Right renal pelvis (tissue), 4 donors: ENCODE measurements around the gene NKAIN4. TPM values are rescaled to one million over a fixed set of nuclear protein-coding genes. Genes with fewer than 3 reads are reported as not detected.

Experiments used
- DNase-seq, 4 donors: peaks; one replicate each; pipeline ENCODE4 v3.0.0-alpha.2; 2013; ENCODE audit warnings: low read depth in 4 of 4, low spot score in 3 of 4, missing footprints in 1 of 4
- polyA plus RNA-seq, 4 donors: library from polyadenylated mRNA; unstranded; fragments of 120-200 nt; gene quantifications; one replicate each; pipeline ENCODE4 v1.2.1, GENCODE V29; 2013; ENCODE audit not compliant: insufficient read length in 4 of 4

Gene NKAIN4
- 10 to 100 TPM; 26.0 to 41.5 (median 29.8) TPM for polyA plus RNA-seq

DNA sequence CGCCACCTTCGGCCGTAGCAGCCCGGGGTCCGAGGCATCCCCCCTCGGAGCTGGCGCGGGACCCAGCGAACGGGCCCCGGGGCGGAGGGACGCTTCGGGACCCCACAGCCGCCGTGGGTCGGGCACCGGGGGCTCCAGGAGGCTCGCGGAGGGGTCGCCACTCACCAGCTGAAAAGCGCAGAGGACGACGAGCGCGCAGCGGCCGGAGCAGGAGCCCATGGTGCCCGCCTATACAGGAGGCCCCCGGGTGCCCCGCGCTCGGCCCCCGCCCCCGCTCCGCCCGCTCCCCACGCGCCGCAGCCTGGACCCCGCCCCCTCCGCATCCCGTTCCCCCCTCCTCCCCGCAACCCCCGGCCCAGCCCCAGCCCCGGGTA is at the start of gene NKAIN4:
TSS of gene NKAIN4 (minus strand) at position 232 of the 374 bp plus-strand sequence. CDS start at position 219, 13 bp downstream.
- no peak for DNase-seq

DNA sequence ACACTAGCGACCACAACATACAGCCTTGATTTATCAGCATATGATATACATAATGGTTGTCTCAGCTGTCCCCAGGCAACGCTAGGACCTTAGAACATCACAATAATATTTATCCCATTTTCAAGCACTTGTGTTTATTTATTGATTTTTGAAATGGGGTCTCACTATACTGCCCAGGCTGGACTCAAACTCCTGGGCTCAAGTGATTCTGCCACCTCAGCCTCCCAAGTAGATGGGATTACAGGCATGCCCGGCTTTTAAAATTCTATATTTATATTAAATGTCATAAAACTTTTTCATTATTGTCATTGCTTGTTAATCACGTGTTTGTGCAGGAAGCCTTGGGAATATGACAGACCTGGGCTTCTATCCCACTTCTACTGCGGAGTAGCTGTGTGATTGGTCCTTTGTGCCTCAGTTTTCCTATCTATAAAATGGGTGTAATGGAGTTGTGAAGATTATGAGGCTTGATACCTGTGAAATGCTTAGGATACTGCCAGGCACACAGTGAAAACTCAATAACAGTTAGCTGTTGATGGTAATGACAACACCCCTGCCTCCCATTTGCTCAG is 48.9 kb upstream of the NKAIN4 start:
- no peak for DNase-seq

DNA sequence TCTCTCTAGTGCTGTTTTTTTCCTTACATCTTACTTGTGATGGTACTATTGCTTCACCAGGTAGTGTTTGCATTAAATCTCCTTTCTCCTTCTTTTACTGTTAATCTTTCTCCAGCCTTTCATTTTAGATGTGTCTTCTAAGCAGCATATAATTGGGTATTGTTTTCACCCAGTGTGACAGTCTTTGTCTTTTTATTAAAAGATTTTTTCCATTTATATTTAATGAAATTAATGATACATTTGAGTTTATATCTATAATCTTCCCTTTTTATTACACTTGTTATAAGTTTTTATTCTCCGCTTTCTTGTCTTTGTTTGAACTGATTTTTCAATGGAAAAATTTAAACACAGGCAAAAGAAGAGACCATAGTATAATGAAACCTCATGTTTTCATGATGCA is 47.4 kb upstream of the NKAIN4 start:
- DNase-seq: no peak

DNA sequence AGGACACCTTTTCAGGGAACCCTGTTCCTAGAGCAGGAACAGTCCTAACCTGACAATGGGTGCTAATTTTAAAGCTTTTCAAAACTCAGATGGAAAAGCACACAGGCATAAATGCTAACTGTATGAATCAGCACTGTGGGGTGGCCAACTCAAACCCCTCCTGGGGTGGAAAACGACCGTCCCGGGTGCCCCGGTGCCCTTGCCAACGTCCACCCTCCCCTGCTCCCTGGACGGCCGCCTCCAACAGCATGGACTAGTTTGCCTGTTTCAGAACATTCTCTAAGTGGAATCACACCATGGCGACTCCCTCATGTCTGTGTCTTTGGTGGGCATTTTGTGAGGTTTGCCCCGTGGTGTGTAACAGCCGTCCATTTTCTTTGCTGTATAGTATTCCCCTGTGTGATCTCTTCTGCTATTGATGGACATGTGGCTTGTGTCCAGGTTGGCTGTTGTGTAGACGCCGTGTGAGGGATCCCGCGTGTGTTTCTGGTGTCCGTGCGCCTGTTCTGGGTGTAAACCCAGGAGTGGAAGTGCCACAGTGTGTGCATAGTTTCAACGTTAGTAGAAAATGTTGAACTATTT is 44.6 kb upstream of the NKAIN4 start:
- no peak for DNase-seq

DNA sequence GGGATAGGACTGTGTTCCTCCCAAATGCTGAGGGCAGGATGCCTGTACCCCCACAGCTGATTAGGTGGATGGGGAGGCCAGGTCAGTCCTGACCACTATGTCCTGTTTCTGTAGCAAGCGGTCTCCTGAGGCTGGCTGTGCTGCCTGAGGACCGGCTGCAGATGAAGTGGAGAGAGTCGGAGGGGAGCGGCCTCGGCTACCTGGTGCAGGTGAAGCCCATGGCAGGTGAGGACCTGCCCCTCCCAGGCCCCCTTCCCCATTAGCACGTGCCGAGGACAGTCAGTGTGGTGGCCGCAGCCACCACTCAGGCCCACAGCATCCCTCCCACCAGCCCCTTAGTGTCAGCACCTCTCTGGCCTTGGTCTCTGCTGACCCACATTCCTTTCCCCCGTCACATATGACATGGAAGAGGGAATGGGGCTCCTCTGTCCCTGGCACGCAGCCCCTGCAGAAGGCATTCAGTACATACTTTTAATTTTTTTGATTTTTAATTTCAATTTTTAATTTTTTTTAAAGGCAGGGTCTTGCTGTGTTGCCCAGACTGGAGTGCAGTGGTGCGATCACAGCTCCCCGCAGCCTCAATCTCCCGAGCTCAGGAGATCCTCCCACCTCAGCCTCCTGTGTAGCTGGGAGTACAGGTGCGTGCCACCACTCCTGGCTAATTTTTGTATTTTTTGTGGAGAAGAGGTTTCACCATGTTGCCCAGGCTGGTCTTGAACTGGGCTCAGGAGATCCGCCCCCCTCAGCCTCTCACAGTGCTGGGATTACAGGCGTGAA is 43.7 kb upstream of the NKAIN4 start:
- DNase-seq: no peak

DNA sequence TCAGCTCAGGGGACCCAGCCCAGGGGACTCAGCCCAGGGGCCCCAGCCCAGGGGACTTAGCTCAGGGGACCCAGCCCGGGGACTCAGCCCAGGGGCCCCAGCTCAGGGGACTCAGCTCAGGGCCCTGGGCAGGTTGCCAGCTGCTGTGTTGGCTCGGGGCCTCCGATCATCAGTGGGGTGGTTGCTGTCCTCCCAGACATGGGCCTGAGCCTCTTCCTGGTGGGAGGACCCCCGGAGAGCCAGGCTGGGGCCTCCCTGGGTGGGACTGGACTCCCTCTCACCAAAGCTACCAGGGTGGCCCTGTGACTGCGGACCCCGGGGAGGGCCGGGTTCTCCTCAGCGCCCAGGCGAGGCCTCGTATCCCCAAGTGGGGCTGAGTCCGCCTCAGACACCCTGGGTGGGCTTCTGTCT is 43.1 kb upstream of the NKAIN4 start:
- DNase-seq: no peak

DNA sequence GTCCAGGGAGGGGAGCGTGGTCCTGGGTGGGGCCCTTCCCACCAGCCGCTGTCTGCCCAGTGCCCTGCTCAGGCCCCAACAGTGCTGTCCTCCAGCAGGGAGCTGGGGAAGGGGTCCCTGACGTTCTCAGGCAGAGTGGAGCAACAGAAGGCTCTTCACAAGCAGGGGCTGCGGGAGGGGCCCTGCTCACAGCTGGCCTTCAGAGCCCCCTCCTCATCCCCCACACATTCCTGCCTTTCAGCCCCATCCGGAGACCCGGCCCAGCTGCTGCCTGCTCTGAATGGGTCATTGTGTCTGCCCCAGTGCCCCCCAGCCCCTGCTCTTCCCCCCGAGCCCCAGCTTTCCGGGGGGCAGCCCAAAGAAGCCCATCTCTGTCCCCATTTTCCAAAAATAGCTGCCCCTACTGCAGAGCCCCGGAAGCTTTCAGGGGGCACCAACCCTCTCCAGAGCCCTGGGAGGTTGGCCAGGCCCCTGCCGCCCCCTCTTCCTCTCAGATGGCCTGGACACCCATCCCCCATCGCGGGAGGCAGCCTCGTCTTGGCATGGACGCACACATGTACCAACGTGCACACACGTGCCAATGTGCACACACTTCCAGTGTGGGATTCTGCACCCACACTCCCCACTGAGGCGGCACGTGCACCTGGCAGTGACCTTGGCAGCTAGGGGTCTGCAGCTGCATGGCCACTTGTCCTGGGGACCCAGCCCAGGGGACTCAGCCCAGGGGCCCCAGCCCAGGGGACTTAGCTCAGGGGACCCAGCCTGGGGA is 42.5 kb upstream of the NKAIN4 start:
- DNase-seq: no peak

DNA sequence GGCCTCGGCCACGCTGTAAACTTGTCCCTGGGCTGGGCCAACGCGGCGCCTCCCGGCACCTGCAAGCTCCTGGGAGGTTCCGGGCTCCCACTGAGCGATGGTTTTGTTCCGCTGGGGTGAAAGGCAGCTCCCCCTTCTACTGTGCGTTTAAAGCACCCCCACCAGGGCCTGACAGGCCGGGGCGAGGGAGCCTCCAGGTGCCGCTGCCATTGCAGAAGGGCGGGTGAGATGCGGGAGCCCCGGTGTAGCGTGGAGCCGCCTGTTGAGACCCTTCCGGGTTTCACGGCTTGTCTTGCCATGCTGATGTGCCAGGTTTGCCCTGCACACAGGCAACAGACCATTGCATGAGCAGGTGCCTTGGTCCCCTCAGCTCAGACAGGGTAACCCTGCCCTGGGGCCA is 41.6 kb upstream of the NKAIN4 start:
- DNase-seq: no peak

DNA sequence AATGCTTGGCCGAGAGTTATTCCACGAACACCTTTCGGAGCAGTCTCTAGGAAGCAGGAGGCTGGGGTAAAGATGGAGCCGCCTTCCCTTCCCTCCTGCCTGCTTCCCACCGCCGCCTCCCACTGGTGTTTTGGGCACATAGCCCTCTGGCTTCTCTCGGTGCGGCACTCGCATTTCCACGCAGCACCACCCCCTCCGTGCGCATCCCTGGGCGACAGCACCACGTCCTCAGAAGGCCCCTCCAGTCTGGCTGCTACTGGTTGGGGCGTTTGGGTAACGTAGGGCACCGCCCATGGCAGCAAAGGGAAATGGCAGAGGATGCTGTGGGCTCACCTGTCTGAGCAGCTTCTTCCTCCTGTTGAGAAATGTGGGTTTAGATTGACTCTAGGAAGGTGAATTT is 41.2 kb upstream of the NKAIN4 start:
- no peak for DNase-seq

DNA sequence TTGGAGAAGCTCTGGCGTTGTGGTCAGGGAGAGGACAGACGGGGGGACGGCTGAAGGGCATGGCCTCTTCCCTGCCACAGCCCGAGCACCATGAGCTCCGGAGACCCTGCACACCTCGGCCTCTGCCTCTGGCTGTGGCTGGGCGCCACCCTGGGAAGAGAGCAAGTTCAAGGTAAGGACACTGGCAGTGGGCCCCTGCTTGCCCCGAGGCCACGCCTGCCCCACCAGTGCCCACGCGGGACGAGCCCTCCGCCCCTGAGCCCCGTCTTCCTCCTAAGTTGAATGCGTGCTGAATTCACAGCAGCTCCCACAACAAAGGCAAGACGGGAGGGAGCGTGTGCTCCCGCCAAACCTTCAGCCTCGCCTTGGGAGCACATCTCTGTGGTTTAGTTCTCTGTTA is 40.8 kb upstream of the NKAIN4 start:
- DNase-seq: no peak

DNA sequence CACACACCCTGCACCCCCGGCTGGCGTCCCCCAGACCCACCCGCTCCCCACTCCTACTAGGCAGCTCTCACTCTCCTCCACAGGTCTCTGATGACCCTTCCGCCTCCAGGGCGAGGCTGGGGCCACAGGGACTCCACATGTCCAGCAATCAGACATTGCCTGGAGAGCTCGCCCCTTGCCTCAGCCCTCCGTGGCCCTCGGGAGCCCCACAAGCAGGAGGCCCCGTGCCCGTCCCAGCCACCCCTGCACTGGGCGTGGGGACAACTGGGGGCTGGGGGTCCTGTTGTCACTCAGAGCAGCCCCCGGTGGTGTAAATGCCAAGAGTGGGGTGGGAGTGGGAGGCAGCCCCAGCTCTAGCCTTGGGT is 40.3 kb upstream of the NKAIN4 start:
- no peak for DNase-seq

DNA sequence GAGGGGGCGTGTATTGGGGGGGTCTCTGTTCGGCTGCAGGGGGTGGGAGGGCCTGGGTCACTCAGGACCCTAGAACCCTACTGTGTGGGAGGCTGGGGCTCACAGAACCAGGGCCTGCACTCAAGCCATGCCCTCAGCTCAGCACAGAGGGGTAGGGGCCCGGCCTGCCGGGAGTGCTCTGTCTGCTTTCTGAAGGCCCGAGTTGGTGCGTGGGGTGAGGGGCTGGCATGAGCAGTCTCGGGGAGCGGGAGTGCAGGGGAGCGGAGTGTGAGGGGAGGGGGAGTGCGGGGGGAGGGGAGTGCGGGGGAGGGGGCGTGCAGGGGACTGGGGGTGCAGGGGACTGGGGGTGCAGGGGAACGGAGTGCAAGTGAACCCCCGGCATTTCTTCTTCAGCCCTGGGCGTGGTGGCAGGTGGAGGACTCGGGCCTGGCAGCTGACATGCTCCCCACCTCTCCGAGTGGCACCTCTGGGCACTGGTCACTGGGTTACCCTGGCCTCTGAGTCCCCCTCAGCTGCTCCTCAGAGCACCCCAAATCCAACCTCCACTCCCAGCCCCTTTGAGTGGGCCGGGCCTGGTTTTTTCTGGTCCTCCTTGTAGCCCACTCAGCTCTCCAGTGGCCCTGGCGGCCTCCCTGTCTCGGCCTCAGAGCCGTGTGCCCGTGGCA is 39.7 kb upstream of the NKAIN4 start:
- no peak for DNase-seq

DNA sequence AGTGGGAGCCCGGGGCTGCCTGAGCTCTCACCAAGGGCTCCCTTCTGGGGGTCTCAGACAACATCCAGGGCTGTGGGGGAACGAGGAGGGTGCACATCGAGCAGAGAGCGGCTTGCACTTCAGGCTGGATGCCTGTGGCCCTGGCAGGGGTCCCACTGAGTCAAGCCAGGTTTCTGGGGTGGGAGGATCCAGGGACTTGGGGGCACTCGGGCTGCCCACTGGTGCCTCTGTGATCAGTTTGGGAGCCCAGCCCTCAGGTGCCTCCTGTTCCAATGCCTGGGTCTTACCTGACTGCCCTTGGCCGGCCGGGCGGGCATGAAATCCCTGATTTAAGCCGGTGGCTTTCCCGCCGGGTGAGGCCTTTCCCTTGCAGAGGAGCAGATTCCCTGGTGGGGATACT is 39.2 kb upstream of the NKAIN4 start:
- DNase-seq: no peak

DNA sequence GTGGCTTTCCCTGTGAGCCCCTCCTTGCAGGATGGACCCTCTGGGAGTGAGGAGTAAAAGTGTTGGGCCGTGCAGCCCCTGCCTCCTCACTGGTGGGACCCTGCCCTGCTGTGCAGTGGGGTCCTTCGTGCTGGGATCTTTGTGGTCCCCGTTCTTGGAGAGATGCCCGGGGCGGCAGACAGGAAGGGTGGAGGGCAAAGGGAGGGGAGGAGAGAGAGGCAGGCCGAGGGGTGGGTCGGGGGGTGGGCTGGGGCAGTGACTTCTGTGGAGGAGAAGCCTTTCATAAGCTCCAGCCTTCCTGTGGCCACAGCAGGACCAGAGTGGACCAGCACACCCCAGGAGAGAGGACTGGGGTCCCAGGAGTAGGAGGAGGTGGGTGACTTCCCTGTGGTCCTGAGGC is 38.6 kb upstream of the NKAIN4 start, which contains the start of gene COL20A1:
TSS of gene COL20A1 (plus strand) at position 283 of the 400 bp plus-strand sequence. CDS start 1,922 bp downstream, outside the sequence.
- DNase-seq: no peak

DNA sequence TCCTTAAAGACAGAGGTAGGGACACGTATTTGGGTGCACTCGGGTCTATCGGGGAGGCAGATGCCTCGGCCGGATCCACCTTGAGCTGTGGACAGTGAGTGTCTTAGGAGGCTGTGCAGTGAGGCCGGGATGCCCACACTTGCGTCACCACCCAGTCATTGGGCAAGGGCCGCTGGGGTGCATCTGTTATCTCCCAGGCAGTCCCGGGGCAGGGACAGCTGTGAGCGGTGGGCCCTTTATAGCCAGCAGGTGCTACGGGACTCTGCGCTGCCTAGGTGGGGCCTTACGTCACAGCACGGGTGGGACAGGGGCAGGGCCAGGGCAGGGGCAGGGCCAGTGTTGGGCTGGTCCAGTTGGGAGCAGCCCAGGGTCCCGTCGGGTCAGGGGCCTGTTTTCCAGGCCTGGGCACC is 38.0 kb upstream of the NKAIN4 start:
- no peak for DNase-seq

DNA sequence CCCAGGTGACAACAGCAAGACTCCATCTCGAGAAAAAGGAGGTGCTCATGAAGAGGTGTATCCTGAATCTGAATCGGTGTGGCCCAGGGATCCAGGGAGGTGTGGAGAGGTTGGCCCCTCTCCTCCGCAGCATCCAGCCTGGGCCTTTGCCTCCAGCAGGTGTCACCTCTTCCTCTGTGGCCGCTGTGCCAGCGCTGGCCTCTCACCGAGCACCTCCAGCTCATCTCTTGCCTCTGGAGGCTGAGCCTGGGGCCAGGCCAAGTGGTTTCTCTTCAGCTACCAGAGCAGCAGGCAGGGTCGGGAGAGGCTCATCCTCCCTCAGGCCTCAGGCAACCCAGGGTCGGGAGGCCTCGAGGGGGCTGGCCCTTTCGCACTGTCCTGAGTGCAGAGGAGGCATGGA is 37.5 kb upstream of the NKAIN4 start:
- DNase-seq: no peak

DNA sequence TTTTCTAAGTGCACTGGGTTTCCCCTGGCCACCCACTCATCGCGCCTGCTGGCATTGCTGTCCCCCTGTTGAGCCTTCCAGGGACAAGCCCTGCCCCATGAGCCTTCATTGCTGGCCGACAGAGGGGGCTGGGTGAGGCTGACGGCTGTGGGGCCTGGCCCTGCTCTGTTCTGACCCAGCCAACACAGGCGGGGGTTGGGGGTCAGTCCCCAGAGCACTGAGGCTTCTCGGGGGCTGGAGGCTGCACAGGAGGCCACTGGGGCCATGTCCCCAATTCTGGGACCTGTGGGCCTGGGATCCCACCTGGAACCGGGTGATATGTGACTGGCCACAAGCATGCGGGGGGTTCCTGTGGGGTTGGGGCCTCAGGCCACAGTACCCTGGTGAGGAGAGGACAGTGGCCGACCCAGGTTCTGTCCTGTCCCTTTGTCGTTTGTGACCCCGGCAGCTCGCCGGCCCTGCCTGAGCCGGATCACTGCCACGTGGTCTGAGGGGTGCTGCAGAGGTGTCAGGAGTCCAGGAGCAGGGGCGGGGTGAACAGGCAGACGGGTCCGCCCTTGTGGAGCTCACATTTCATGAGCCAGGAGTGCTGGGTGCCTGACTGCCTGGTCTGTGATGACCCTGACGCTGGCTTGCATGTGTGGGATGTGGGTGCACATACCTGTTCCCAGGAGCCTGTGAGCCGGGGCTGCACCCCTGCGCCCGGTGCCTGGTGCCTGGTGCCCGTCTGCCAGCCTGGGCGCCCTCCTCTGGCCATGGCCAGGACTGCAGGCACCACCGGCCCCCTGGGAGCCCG is 36.6 kb upstream of the NKAIN4 start:
- DNase-seq: no peak

DNA sequence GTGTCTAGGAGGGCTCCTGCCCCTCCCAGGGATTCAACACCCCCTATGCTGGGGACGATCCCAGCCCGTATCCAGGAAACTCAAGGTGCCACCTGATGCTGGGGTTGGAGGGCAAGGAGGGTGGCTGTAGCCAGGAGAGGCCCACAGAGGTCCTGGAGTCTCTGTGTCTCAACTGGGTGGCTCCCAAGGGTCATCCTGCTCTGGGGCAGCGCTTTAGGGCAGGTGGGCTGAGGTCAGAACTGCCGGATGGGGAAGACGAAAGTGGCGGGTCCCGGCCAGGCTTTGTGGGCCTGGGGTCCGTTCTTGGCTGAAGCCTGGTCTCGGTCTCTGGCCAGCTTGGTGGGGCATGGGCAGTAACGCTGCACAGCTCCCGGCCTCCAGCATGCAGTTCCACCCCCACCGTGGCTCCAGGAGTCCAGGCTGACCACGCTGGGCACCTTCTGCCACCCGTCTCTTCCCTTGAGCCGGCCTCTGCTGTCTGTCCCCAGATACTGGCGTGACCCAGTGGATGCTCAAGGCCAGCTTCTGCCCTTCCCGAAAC is 35.9 kb upstream of the NKAIN4 start:
- DNase-seq: no peak

DNA sequence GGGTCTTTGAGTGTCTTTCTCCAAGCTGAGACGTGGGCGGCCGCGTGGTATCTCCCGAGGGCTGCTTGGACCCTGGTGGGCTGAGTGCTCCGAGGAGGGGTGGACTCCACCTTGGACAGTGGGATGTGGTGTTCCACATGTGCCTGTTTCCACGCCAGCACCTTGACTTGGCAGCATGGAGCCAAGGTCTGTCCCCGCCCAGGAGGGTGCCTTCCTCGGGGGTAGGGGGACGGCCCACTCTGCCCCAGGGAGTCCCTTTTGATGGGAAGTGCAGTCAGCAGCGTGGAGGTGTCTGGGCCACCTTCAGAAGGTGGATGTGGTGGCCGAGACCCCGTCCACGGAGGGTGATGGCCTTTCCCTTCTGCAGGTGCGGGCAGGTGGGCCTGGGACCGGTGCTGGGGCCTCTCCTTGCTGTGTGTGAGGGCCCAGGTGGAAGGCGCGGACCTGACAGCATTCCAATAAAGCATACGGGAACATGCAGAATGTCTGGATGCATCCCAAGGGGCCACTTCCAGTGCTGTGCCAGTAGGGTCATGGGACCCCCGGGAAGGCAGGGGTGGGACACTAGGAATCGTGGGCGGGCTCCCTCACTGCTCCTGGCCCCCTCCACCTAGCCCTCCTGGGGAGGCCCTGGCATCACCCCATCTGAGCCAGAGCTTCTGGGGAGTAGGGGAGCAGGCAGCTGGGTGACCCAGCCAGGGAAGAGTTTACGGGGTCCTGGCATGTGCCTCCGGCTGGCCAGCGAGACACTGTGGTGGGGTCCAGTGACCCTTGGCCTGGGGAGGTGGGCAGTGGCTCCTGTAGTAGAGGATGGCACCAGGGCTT is 35.3 kb upstream of the NKAIN4 start:
- no peak for DNase-seq
